GM12891 (cell line): ENCODE results near the gene CACNB4.

Source experiments
- PAX5 ChIP-seq: IDR thresholded peaks from 2 replicates; pipeline ENCODE4 v1.6.1; 2011; ENCODE audit warnings: low read length, moderate library complexity, mild to moderate bottlenecking; ENCODE audit not compliant: insufficient read depth, severe bottlenecking
- POLR2A ChIP-seq: IDR thresholded peaks from 2 replicates; pipeline ENCODE4 v1.6.1; 2011; ENCODE audit warnings: low read depth, low read length, control low read depth
- POLR2AphosphoS5 ChIP-seq: IDR thresholded peaks from 2 replicates; pipeline ENCODE4 v1.6.1; 2011; ENCODE audit warnings: low read depth, low read length, control low read depth
- SPI1 ChIP-seq: IDR thresholded peaks from 2 replicates; pipeline ENCODE4 v1.6.1; 2011; ENCODE audit warnings: low read depth, low read length, control low read depth
- TAF1 ChIP-seq: IDR thresholded peaks from 2 replicates; pipeline ENCODE4 v1.6.1; 2011; ENCODE audit warnings: low read depth, low read length, control low read depth

GRCh38 chr2:151861174-151861573 lies 237.7 kb downstream of the CACNB4 start:
- TF ChIP-seq POLR2A (no peak), POLR2AphosphoS5 (no peak), TAF1 (no peak), SPI1 (no peak), PAX5 (no peak)
